ENCODE measurements around the gene RAB26. TPM values are rescaled to one million over a fixed set of nuclear protein-coding genes. Genes with fewer than 3 reads are reported as not detected.

The RAB26 gene
- total and polyA plus RNA-seq, 2 of the 13 experiments (the other 11 are each of a cell fraction or from before 2014, with no cell fraction given), result 0.86 to 3.6 TPM

DNA sequence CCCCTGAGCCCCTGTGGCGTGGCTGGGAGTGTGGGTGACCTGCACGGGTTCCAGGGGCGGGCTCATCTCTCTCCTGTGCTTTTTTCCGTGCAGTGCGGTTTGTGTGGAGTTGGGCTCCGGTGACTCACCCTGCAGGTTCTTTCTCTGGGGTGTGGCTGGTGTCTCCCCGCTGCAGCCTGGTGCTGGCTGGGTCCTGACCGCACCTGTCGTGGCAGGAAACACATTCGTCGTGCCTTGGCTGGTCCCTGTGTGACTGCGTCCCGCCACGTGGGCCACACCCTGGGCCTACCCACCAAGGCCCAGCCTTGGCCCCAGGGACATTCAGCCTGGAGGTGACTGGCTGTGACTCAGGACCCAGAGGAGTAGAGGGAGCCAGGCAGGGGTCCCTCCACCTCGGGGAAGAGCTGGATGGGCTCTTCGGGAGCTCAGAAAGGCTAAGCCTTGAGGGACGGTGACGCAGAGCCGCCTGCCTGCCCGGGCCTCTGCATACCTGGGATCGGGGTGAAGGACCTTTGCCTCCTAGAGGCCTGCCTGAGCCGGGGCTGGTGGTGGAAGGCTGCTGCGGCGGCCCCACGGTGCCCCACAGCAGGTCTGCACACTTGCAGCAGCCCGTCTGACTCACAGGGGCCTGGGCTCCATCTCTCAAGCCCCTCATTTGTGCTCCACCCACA lies 14.9 kb downstream of the RAB26 start (continued):
- TF ChIP-seq, protein P1, sequence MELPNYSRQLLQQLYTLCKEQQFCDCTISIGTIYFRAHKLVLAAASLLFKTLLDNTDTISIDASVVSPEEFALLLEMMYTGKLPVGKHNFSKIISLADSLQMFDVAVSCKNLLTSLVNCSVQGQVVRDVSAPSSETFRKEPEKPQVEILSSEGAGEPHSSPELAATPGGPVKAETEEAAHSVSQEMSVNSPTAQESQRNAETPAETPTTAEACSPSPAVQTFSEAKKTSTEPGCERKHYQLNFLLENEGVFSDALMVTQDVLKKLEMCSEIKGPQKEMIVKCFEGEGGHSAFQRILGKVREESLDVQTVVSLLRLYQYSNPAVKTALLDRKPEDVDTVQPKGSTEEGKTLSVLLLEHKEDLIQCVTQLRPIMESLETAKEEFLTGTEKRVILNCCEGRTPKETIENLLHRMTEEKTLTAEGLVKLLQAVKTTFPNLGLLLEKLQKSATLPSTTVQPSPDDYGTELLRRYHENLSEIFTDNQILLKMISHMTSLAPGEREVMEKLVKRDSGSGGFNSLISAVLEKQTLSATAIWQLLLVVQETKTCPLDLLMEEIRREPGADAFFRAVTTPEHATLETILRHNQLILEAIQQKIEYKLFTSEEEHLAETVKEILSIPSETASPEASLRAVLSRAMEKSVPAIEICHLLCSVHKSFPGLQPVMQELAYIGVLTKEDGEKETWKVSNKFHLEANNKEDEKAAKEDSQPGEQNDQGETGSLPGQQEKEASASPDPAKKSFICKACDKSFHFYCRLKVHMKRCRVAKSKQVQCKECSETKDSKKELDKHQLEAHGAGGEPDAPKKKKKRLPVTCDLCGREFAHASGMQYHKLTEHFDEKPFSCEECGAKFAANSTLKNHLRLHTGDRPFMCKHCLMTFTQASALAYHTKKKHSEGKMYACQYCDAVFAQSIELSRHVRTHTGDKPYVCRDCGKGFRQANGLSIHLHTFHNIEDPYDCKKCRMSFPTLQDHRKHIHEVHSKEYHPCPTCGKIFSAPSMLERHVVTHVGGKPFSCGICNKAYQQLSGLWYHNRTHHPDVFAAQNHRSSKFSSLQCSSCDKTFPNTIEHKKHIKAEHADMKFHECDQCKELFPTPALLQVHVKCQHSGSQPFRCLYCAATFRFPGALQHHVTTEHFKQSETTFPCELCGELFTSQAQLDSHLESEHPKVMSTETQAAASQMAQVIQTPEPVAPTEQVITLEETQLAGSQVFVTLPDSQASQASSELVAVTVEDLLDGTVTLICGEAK (IDR thresholded peaks at IDR 0.05), result no peak
- TF ChIP-seq, protein P1 (CRISPR knock-in tag; IDR thresholded peaks at IDR 0.05), result peak; percentile 16; the same call in 1 of the 2 replicates
- TF ChIP-seq ZNF484 (CRISPR knock-in tag; IDR thresholded peaks at IDR 0.05; ENCODE audit: borderline replicate concordance, low read depth), result no peak
- peak; percentile 52; the same call in 1 of the 2 replicates for TF ChIP-seq ERF (CRISPR knock-in tag; IDR thresholded peaks at IDR 0.05)
- TF ChIP-seq SYNCRIP (IDR thresholded peaks at IDR 0.05; ENCODE audit: insufficient read depth, low read depth, low read length), result no peak
- TF ChIP-seq ZNF564 (CRISPR knock-in tag; IDR thresholded peaks at IDR 0.05), result no peak
- TF ChIP-seq ZNF562 (CRISPR knock-in tag; IDR thresholded peaks at IDR 0.05; ENCODE audit: borderline replicate concordance), result no peak
- TF ChIP-seq XRCC5 (optimal IDR thresholded peaks at IDR 0.05; ENCODE audit: low read length), result no peak
- no peak for TF ChIP-seq CHD4 (IDR thresholded peaks at IDR 0.05; ENCODE audit: borderline replicate concordance, low read length)
- TF ChIP-seq, protein P2, sequence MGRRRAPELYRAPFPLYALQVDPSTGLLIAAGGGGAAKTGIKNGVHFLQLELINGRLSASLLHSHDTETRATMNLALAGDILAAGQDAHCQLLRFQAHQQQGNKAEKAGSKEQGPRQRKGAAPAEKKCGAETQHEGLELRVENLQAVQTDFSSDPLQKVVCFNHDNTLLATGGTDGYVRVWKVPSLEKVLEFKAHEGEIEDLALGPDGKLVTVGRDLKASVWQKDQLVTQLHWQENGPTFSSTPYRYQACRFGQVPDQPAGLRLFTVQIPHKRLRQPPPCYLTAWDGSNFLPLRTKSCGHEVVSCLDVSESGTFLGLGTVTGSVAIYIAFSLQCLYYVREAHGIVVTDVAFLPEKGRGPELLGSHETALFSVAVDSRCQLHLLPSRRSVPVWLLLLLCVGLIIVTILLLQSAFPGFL (CRISPR knock-in tag; IDR thresholded peaks at IDR 0.05), result no peak
- no peak for TF ChIP-seq LCORL (IDR thresholded peaks at IDR 0.05)
- peak; percentile 68 for TF ChIP-seq LCORL (CRISPR knock-in tag; IDR thresholded peaks at IDR 0.05)
- TF ChIP-seq, protein P3, sequence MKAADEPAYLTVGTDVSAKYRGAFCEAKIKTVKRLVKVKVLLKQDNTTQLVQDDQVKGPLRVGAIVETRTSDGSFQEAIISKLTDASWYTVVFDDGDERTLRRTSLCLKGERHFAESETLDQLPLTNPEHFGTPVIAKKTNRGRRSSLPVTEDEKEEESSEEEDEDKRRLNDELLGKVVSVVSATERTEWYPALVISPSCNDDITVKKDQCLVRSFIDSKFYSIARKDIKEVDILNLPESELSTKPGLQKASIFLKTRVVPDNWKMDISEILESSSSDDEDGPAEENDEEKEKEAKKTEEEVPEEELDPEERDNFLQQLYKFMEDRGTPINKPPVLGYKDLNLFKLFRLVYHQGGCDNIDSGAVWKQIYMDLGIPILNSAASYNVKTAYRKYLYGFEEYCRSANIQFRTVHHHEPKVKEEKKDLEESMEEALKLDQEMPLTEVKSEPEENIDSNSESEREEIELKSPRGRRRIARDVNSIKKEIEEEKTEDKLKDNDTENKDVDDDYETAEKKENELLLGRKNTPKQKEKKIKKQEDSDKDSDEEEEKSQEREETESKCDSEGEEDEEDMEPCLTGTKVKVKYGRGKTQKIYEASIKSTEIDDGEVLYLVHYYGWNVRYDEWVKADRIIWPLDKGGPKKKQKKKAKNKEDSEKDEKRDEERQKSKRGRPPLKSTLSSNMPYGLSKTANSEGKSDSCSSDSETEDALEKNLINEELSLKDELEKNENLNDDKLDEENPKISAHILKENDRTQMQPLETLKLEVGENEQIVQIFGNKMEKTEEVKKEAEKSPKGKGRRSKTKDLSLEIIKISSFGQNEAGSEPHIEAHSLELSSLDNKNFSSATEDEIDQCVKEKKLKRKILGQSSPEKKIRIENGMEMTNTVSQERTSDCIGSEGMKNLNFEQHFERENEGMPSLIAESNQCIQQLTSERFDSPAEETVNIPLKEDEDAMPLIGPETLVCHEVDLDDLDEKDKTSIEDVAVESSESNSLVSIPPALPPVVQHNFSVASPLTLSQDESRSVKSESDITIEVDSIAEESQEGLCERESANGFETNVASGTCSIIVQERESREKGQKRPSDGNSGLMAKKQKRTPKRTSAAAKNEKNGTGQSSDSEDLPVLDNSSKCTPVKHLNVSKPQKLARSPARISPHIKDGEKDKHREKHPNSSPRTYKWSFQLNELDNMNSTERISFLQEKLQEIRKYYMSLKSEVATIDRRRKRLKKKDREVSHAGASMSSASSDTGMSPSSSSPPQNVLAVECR (CRISPR knock-in tag; IDR thresholded peaks at IDR 0.05; ENCODE audit: borderline replicate concordance), result peak; percentile 68
- TF ChIP-seq, protein P4, sequence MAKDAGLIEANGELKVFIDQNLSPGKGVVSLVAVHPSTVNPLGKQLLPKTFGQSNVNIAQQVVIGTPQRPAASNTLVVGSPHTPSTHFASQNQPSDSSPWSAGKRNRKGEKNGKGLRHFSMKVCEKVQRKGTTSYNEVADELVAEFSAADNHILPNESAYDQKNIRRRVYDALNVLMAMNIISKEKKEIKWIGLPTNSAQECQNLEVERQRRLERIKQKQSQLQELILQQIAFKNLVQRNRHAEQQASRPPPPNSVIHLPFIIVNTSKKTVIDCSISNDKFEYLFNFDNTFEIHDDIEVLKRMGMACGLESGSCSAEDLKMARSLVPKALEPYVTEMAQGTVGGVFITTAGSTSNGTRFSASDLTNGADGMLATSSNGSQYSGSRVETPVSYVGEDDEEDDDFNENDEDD (CRISPR knock-in tag; IDR thresholded peaks at IDR 0.05; ENCODE audit: borderline replicate concordance), result peak; percentile 68; the same call in 1 of the 2 replicates
